GM23338 (cell line): ENCODE results near the gene ANGPT4. TPM values are rescaled to one million over a fixed set of nuclear protein-coding genes. Genes with fewer than 3 reads are reported as not detected.

Source experiments
- ATAC-seq: fragments of 200-7000 bp; cut with Tn5 transposase; 3 replicates; pipeline ENCODE4 v1.9.1; 2020
- DNase-seq: peaks from one replicate; pipeline ENCODE4 v3.0.0-alpha.2; 2015; ENCODE audit warnings: low spot score
- H2AFZ ChIP-seq: fragments of 200-600 bp; sonication (generic); 2 replicates; pipeline ENCODE4 v1.8.0; 2016; ENCODE audit warnings: antibody characterized with exemption, mild to moderate bottlenecking, moderate library complexity
- H3F3A ChIP-seq: fragments of 200-600 bp; sonication (generic); replicated peaks from 2 replicates; pipeline ENCODE4 v1.8.0; 2017; ENCODE audit warnings: antibody characterized with exemption, mixed run types, low read depth
- H3K27ac ChIP-seq: fragments of 200-600 bp; sonication (generic); 2 replicates; pipeline ENCODE4 v1.6.1; 2016; ENCODE audit warnings: low read depth
- H3K27me3 ChIP-seq: fragments of 200-600 bp; sonication (generic); 2 replicates; pipeline ENCODE4 v1.8.0; 2016; ENCODE audit warnings: mild to moderate bottlenecking, mixed run types, moderate library complexity; ENCODE audit not compliant: insufficient read depth
- H3K36me3 ChIP-seq: fragments of 200-600 bp; sonication (generic); 2 replicates; pipeline ENCODE4 v1.8.0; 2016; ENCODE audit warnings: mild to moderate bottlenecking; ENCODE audit not compliant: insufficient read depth
- H3K4me1 ChIP-seq: fragments of 200-600 bp; sonication (generic); 2 replicates; pipeline ENCODE4 v1.8.0; 2016; ENCODE audit warnings: mild to moderate bottlenecking, moderate library complexity; ENCODE audit not compliant: insufficient read depth
- H3K4me2 ChIP-seq: fragments of 200-600 bp; sonication (generic); 2 replicates; pipeline ENCODE4 v1.7.1; 2017; ENCODE audit warnings: mixed run types
- H3K4me3 ChIP-seq: fragments of 200-600 bp; sonication (generic); 2 replicates; pipeline ENCODE4 v1.6.1; 2016; ENCODE audit warnings: mixed run types
- H3K79me2 ChIP-seq: fragments of 200-600 bp; sonication (generic); replicated peaks from 2 replicates; pipeline ENCODE4 v1.8.0; 2017; ENCODE audit warnings: mild to moderate bottlenecking; ENCODE audit not compliant: insufficient read depth
- H3K9me2 ChIP-seq: fragments of 200-600 bp; sonication (generic); 2 replicates; pipeline ENCODE4 v1.8.0; 2017; ENCODE audit not compliant: insufficient read depth
- H4K20me1 ChIP-seq: fragments of 200-600 bp; sonication (generic); replicated peaks from 2 replicates; pipeline ENCODE4 v1.8.0; 2017; ENCODE audit warnings: mild to moderate bottlenecking; ENCODE audit not compliant: insufficient read depth
- H3K27ac Mint-ChIP-seq: 2 replicates; pipeline ENCODE4 v1.8.0; 2020; ENCODE audit warnings: inconsistent platforms, mild to moderate bottlenecking, moderate library complexity, mixed read lengths
- H3K27me3 Mint-ChIP-seq: 3 replicates; pipeline ENCODE4 v1.8.0; 2022; ENCODE audit warnings: low read depth, mild to moderate bottlenecking, moderate library complexity, mixed read lengths, inconsistent platforms; ENCODE audit not compliant: insufficient read depth, poor library complexity
- H3K36me3 Mint-ChIP-seq: 3 replicates; pipeline ENCODE4 v1.8.0; 2021; ENCODE audit warnings: low read depth, mild to moderate bottlenecking, inconsistent platforms, moderate library complexity, mixed read lengths
- H3K4me1 Mint-ChIP-seq: 3 replicates; pipeline ENCODE4 v1.8.0; 2020; ENCODE audit warnings: mild to moderate bottlenecking, inconsistent platforms, mixed read lengths
- H3K4me3 Mint-ChIP-seq: 3 replicates; pipeline ENCODE4 v1.8.0; 2021; ENCODE audit warnings: moderate library complexity, mild to moderate bottlenecking, inconsistent platforms, mixed read lengths
- H3K9me3 Mint-ChIP-seq: 3 replicates; pipeline ENCODE4 v1.8.0; 2020; ENCODE audit warnings: moderate library complexity, mild to moderate bottlenecking, inconsistent platforms, mixed read lengths
- CREB1 ChIP-seq: fragments of 250-450 bp; sonication (Bioruptor Pico); IDR thresholded peaks from 2 replicates; pipeline ENCODE4 v1.5.0; 2020; ENCODE audit warnings: low read depth, mild to moderate bottlenecking, moderate library complexity
- EZH2 ChIP-seq: fragments of 200-600 bp; sonication (generic); IDR thresholded peaks from one replicate; pipeline ENCODE4 v1.8.0; 2017; ENCODE audit warnings: antibody characterized with exemption, mild to moderate bottlenecking, low read depth; ENCODE audit not compliant: unreplicated experiment
- EZH2phosphoT487 ChIP-seq: fragments of 200-600 bp; sonication (generic); IDR thresholded peaks from one replicate; pipeline ENCODE4 v1.8.1; 2018; ENCODE audit warnings: antibody characterized with exemption; ENCODE audit not compliant: unreplicated experiment
- JUNB ChIP-seq: IDR thresholded peaks from one replicate; pipeline ENCODE4 v1.6.1; 2016; ENCODE audit warnings: antibody characterized with exemption; ENCODE audit not compliant: unreplicated experiment
- NANOG ChIP-seq: IDR thresholded peaks from 2 replicates; pipeline ENCODE4 v1.6.1; 2016; ENCODE audit warnings: antibody characterized with exemption, borderline replicate concordance
- POLR2AphosphoS5 ChIP-seq: IDR thresholded peaks from 2 replicates; pipeline ENCODE4 v1.6.1; 2016; ENCODE audit warnings: antibody characterized with exemption, low read depth
- STAT1 ChIP-seq: IDR thresholded peaks from one replicate; pipeline ENCODE4 v1.6.1; 2016; ENCODE audit warnings: antibody characterized with exemption; ENCODE audit not compliant: unreplicated experiment
- ZNF114 ChIP-seq: fragments of 250-450 bp; sonication (Bioruptor Pico); IDR thresholded peaks from 2 replicates; pipeline ENCODE4 v1.5.0; 2020; ENCODE audit warnings: mild to moderate bottlenecking, moderate library complexity
- ZNF331 ChIP-seq: fragments of 250-450 bp; sonication (Bioruptor Pico); IDR thresholded peaks from 2 replicates; pipeline ENCODE4 v1.5.0; 2020; ENCODE audit warnings: low read depth, mild to moderate bottlenecking, moderate library complexity
- polyA plus RNA-seq: library from polyadenylated mRNA; unstranded; fragments of >200 nt; fragmentation: Nextera tagmentation; extraction: Ambion mirVana; gene quantifications from 2 replicates; pipeline ENCODE4 v1.2.1, GENCODE V29; 2016
- total RNA-seq: library from RNA; depleted of rRNA; stranded (reverse); fragments of >200 nt; shearing (Covaris generic); gene quantifications from 2 replicates; pipeline ENCODE4 v1.2.3, GENCODE V29; 2014
- TF ChIP-seq, protein P1 (sequence below): fragments of 250-450 bp; sonication (Bioruptor Pico); IDR thresholded peaks from 2 replicates; pipeline ENCODE4 v1.5.0; 2020; ENCODE audit warnings: mild to moderate bottlenecking, moderate library complexity
- TF ChIP-seq, protein P2 (sequence below), 2 experiments: fragments of 200-600 bp in 1 of 2; sonication (generic) in 1 of 2; conservative IDR thresholded peaks; 2 replicates each; pipeline versions ENCODE4 v1.5.1 to v1.6.1; 2016 to 2017; ENCODE audit warnings: antibody characterized with exemption in 2 of 2, low read depth in 2 of 2, mild to moderate bottlenecking in 2 of 2, moderate library complexity in 1 of 2
- TF ChIP-seq, protein P3 (sequence below): IDR thresholded peaks from 2 replicates; pipeline ENCODE4 v1.6.1; 2016; ENCODE audit warnings: antibody characterized with exemption
- TF ChIP-seq, protein P4 (sequence below): IDR thresholded peaks from one replicate; pipeline ENCODE4 v1.6.1; 2018; ENCODE audit warnings: antibody characterized with exemption; ENCODE audit not compliant: unreplicated experiment

Gene ANGPT4
- total and polyA plus RNA-seq, 2 experiments from 2014 or later: 0.17 TPM; not detected in 1

DNA sequence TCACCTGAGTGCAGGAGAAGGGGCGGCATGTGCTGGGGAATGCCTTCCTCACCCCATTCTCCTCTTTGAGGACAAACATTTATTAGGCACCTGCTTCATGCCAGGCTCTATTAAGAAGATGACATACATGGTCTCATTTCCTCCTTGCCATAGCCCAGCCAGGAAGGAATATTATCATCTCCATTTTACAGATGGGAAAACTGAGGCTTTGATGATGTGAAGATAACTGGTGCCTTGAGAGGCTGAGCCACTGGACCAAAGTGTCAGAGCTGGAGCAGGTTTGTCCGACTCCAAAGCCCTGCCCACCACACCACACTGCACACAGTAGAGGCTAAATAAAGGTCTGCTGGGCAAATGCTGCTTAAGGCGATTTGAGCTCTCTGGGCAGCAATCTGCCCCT, 45.4 kb downstream of the ANGPT4 start (continued):
- TF ChIP-seq, protein P1, sequence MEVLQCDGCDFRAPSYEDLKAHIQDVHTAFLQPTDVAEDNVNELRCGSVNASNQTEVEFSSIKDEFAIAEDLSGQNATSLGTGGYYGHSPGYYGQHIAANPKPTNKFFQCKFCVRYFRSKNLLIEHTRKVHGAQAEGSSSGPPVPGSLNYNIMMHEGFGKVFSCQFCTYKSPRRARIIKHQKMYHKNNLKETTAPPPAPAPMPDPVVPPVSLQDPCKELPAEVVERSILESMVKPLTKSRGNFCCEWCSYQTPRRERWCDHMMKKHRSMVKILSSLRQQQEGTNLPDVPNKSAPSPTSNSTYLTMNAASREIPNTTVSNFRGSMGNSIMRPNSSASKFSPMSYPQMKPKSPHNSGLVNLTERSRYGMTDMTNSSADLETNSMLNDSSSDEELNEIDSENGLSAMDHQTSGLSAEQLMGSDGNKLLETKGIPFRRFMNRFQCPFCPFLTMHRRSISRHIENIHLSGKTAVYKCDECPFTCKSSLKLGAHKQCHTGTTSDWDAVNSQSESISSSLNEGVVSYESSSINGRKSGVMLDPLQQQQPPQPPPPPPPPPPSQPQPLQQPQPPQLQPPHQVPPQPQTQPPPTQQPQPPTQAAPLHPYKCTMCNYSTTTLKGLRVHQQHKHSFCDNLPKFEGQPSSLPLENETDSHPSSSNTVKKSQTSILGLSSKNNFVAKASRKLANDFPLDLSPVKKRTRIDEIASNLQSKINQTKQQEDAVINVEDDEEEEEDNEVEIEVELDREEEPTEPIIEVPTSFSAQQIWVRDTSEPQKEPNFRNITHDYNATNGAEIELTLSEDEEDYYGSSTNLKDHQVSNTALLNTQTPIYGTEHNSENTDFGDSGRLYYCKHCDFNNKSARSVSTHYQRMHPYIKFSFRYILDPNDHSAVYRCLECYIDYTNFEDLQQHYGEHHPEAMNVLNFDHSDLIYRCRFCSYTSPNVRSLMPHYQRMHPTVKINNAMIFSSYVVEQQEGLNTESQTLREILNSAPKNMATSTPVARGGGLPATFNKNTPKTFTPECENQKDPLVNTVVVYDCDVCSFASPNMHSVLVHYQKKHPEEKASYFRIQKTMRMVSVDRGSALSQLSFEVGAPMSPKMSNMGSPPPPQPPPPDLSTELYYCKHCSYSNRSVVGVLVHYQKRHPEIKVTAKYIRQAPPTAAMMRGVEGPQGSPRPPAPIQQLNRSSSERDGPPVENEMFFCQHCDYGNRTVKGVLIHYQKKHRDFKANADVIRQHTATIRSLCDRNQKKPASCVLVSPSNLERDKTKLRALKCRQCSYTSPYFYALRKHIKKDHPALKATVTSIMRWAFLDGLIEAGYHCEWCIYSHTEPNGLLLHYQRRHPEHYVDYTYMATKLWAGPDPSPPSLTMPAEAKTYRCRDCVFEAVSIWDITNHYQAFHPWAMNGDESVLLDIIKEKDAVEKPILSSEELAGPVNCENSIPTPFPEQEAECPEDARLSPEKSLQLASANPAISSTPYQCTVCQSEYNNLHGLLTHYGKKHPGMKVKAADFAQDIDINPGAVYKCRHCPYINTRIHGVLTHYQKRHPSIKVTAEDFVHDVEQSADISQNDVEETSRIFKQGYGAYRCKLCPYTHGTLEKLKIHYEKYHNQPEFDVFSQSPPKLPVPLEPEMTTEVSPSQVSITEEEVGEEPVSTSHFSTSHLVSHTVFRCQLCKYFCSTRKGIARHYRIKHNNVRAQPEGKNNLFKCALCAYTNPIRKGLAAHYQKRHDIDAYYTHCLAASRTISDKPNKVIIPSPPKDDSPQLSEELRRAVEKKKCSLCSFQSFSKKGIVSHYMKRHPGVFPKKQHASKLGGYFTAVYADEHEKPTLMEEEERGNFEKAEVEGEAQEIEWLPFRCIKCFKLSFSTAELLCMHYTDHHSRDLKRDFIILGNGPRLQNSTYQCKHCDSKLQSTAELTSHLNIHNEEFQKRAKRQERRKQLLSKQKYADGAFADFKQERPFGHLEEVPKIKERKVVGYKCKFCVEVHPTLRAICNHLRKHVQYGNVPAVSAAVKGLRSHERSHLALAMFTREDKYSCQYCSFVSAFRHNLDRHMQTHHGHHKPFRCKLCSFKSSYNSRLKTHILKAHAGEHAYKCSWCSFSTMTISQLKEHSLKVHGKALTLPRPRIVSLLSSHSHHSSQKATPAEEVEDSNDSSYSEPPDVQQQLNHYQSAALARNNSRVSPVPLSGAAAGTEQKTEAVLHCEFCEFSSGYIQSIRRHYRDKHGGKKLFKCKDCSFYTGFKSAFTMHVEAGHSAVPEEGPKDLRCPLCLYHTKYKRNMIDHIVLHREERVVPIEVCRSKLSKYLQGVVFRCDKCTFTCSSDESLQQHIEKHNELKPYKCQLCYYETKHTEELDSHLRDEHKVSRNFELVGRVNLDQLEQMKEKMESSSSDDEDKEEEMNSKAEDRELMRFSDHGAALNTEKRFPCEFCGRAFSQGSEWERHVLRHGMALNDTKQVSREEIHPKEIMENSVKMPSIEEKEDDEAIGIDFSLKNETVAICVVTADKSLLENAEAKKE (CRISPR knock-in tag): no peak
- TF ChIP-seq NANOG (no peak), ZNF331 (CRISPR knock-in tag) (no peak), POLR2AphosphoS5 (no peak), EZH2 (no peak), ZNF114 (CRISPR knock-in tag) (no peak), STAT1 (no peak), JUNB (no peak)
- TF ChIP-seq, protein P2, sequence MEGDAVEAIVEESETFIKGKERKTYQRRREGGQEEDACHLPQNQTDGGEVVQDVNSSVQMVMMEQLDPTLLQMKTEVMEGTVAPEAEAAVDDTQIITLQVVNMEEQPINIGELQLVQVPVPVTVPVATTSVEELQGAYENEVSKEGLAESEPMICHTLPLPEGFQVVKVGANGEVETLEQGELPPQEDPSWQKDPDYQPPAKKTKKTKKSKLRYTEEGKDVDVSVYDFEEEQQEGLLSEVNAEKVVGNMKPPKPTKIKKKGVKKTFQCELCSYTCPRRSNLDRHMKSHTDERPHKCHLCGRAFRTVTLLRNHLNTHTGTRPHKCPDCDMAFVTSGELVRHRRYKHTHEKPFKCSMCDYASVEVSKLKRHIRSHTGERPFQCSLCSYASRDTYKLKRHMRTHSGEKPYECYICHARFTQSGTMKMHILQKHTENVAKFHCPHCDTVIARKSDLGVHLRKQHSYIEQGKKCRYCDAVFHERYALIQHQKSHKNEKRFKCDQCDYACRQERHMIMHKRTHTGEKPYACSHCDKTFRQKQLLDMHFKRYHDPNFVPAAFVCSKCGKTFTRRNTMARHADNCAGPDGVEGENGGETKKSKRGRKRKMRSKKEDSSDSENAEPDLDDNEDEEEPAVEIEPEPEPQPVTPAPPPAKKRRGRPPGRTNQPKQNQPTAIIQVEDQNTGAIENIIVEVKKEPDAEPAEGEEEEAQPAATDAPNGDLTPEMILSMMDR (conservative IDR thresholded peaks at IDR 0.05; ENCODE audit: low read depth in 2 of 2): no peak

DNA sequence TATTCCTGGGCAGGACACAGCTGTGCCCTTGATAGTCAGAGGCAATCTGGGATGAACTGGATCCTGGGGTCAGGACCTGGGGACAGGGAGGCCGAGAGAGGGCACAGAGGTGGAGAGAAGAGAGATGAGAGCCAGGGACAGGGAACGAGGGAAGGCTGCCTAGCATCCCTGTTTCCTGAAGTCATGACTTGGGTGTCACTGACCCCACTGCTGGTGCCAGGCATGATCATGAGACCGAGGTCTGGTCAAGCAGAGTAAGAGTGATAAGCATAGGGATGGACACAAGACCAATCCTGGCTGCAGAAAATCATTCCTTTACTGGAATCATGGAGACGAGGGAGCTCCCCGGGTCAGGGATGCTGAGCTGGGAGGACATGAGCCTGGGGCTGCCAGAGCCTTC, 46.5 kb downstream of the ANGPT4 start:
- Histone ChIP-seq H3K4me1 (no peaks in the 10 kb centered on the region), H3K27ac (no peak overlapping the region), H3K79me2 (no peaks in the 10 kb centered on the region), H4K20me1 (no peaks in the 10 kb centered on the region), H3K36me3 (no peaks in the 10 kb centered on the region), H3F3A (no peaks in the 10 kb centered on the region), H3K4me2 (no peak overlapping the region), H2AFZ (no peak overlapping the region), H3K4me3 (no peak overlapping the region), H3K9me2 (no peaks in the 10 kb centered on the region), H3K27me3 (no peaks in the 10 kb centered on the region)
- ATAC-seq (no peak), DNase-seq (no peak)
- Mint-ChIP-seq H3K4me3 (no peak overlapping the region), H3K27me3 (peaks cover 3% of the 10 kb centered on the region), H3K36me3 (no peaks in the 10 kb centered on the region), H3K27ac (peak overlapping the region; percentile 35; the same call in 1 of the 2 replicates), H3K9me3 (no peaks in the 10 kb centered on the region; the same call in 1 of the 3 replicates), H3K4me1 (peaks cover 9% of the 10 kb centered on the region)
- TF ChIP-seq NANOG: no peak
- TF ChIP-seq CREB1 (CRISPR knock-in tag): no peak
- TF ChIP-seq ZNF331 (CRISPR knock-in tag): no peak
- TF ChIP-seq, protein P3, sequence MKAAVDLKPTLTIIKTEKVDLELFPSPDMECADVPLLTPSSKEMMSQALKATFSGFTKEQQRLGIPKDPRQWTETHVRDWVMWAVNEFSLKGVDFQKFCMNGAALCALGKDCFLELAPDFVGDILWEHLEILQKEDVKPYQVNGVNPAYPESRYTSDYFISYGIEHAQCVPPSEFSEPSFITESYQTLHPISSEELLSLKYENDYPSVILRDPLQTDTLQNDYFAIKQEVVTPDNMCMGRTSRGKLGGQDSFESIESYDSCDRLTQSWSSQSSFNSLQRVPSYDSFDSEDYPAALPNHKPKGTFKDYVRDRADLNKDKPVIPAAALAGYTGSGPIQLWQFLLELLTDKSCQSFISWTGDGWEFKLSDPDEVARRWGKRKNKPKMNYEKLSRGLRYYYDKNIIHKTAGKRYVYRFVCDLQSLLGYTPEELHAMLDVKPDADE: no peak
- no peak for TF ChIP-seq POLR2AphosphoS5
- TF ChIP-seq, protein P4, sequence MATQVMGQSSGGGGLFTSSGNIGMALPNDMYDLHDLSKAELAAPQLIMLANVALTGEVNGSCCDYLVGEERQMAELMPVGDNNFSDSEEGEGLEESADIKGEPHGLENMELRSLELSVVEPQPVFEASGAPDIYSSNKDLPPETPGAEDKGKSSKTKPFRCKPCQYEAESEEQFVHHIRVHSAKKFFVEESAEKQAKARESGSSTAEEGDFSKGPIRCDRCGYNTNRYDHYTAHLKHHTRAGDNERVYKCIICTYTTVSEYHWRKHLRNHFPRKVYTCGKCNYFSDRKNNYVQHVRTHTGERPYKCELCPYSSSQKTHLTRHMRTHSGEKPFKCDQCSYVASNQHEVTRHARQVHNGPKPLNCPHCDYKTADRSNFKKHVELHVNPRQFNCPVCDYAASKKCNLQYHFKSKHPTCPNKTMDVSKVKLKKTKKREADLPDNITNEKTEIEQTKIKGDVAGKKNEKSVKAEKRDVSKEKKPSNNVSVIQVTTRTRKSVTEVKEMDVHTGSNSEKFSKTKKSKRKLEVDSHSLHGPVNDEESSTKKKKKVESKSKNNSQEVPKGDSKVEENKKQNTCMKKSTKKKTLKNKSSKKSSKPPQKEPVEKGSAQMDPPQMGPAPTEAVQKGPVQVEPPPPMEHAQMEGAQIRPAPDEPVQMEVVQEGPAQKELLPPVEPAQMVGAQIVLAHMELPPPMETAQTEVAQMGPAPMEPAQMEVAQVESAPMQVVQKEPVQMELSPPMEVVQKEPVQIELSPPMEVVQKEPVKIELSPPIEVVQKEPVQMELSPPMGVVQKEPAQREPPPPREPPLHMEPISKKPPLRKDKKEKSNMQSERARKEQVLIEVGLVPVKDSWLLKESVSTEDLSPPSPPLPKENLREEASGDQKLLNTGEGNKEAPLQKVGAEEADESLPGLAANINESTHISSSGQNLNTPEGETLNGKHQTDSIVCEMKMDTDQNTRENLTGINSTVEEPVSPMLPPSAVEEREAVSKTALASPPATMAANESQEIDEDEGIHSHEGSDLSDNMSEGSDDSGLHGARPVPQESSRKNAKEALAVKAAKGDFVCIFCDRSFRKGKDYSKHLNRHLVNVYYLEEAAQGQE: no peak
- TF ChIP-seq STAT1: no peak
- no peak for TF ChIP-seq EZH2phosphoT487
